Transverse colon (tissue), 3 donors: ENCODE measurements around the gene CCDC201.

Source experiments
- CTCF ChIP-seq, 5 experiments: fragments of 200-600 bp in 3 of 5; fragments of 450-650 bp in 2 of 5; sonication (generic) in 3 of 5; IDR thresholded peaks; 1 replicate in 2 of 5; 2 replicates in 3 of 5; pipeline ENCODE4 v1.5.1; 2016 to 2017; ENCODE audit warnings: antibody characterized with exemption in 5 of 5, inconsistent platforms in 3 of 5, mild to moderate bottlenecking in 2 of 5, moderate library complexity in 1 of 5
- EP300 ChIP-seq: sonication (generic); formaldehyde crosslinking; IDR thresholded peaks from one replicate; pipeline ENCODE4 v1.6.1; 2017; ENCODE audit warnings: antibody characterized with exemption, low read depth

GRCh38 chr7:45893996-45894664 is 21.2 kb upstream of the CCDC201 start:
- no peak for TF ChIP-seq EP300
- no peak for TF ChIP-seq CTCF (IDR thresholded peaks at IDR 0.05)
